Measurements from ENCODE around the gene GPR183.
A peak's percentile ranks its signal among the peaks of the same experiment; 100 is the strongest.

GPR183 gene, protein sequence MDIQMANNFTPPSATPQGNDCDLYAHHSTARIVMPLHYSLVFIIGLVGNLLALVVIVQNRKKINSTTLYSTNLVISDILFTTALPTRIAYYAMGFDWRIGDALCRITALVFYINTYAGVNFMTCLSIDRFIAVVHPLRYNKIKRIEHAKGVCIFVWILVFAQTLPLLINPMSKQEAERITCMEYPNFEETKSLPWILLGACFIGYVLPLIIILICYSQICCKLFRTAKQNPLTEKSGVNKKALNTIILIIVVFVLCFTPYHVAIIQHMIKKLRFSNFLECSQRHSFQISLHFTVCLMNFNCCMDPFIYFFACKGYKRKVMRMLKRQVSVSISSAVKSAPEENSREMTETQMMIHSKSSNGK

GRCh38 chr13:99307247-99307646 is at the start of gene GPR183:
TSS of gene GPR183 (minus strand) at chr13:99307399. CDS start at chr13:99296145, 11,254 bp downstream.
- peaks cover 51% of the 10 kb centered on the region; the same call in 1 of the 2 replicates for H3K79me2 ChIP-seq (ENCODE audit: insufficient read depth, low read length)
- no peaks in the 10 kb centered on the region for H3K9me3 ChIP-seq (ENCODE audit: insufficient read depth, low read depth, low read length)
- H3K9me2 ChIP-seq (replicated peaks; ENCODE audit: low read depth, low read length) = no peaks in the 10 kb centered on the region
- peaks cover 30% of the 10 kb centered on the region for H3K36me3 ChIP-seq (ENCODE audit: insufficient read depth, low read length)
- H3F3A ChIP-seq (ENCODE audit: low read depth) = no peaks in the 10 kb centered on the region; the same call in 1 of the 2 replicates
- peak within 1 kb of the TSS; percentile 52 for H3K9ac ChIP-seq (ENCODE audit: low read depth, low read length, poor library complexity, severe bottlenecking)
- no peak for TF ChIP-seq CTCF (conservative IDR thresholded peaks at IDR 0.05; ENCODE audit: low read length)
- no peak for TF ChIP-seq EZH2phosphoT487 (IDR thresholded peaks at IDR 0.05; ENCODE audit: borderline replicate concordance)
- peak within 1 kb of the TSS; percentile 34 for H3K4me3 ChIP-seq (ENCODE audit: low read length, poor library complexity, severe bottlenecking)
- peak within 1 kb of the TSS; percentile 61 for H3K4me2 ChIP-seq (ENCODE audit: low read depth, low read length, poor library complexity, severe bottlenecking)
- H2AFZ ChIP-seq (ENCODE audit: low read length) = no peak within 1 kb of the TSS
- peaks cover 22% of the 10 kb centered on the region for H3K4me1 ChIP-seq (ENCODE audit: insufficient read depth, low read length, poor library complexity, severe bottlenecking)
- no peaks in the 10 kb centered on the region for H4K20me1 ChIP-seq (ENCODE audit: insufficient read depth, low read length, poor library complexity, severe bottlenecking)
- no peaks in the 10 kb centered on the region for H3K27me3 ChIP-seq (ENCODE audit: insufficient read depth, low read length, poor library complexity, severe bottlenecking)

DNA sequence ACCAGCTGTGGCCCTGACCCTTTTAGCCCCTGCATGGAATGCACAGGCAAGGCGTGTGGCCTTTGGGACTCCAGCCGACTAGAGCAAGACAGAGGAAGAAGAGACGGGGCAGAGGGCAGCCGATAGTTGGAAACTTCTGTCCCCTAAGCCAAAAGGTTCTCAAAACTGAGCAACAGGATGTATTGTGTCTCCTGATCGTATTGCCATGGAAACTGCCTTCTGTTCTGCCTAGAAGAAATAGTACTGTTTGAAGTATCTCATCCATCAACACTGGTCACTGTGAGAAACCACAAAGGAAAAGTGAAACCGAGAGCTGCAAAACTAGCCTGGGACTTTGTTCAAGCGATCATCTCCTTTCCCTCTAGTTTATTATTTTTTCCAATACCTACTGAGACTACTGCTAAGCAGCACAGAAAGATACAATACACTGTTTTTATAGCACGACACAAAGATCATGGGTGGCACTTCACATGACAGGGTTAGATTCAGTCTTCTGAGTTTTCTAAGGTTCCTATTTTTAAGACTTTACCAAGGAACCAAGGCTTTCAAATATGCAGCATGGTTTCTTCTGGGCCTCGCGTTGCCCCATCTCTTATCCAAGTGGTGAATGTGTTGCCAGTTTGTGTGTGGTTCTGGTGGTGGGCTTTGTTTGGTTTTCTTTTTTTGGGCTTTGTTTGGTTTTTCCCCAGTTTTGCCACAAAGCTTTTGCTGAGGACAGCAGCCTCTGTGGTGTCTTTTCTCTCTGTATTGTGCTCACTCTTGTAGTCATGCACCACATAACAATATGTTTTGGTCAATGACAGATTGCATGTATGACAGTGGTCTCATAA is 49.3 kb upstream of the GPR183 start:
- H3K4me3 ChIP-seq (ENCODE audit: low read length, poor library complexity, severe bottlenecking) = peak overlapping the region; percentile 50

DNA sequence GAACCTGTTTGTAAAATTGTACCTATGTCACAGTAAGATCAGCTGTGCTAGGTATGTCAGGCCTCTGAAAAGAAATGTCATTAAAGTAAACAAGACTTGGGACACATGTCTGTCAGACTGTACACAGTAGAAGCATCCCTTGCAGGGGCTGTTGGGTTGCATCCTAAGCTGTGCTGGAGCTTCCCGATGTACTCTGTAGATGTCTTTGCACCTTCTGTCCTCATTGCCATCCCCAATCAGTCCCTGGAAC is 48.7 kb upstream of the GPR183 start:
- no peaks in the 10 kb centered on the region for H3K9me2 ChIP-seq (replicated peaks; ENCODE audit: low read depth, low read length)
- TF ChIP-seq EZH2phosphoT487 (IDR thresholded peaks at IDR 0.05; ENCODE audit: borderline replicate concordance) = no peak
- H3K9me3 ChIP-seq (ENCODE audit: insufficient read depth, low read depth, low read length) = no peaks in the 10 kb centered on the region
- H2AFZ ChIP-seq (ENCODE audit: low read length) = no peak overlapping the region
- H3K4me3 ChIP-seq (ENCODE audit: low read length, poor library complexity, severe bottlenecking) = peak overlapping the region; percentile 50
- peak overlapping the region; percentile 73 for H3K4me2 ChIP-seq (ENCODE audit: low read depth, low read length, poor library complexity, severe bottlenecking)
- peak overlapping the region; percentile 28 for H3K9ac ChIP-seq (ENCODE audit: low read depth, low read length, poor library complexity, severe bottlenecking)
- H3K4me1 ChIP-seq (ENCODE audit: insufficient read depth, low read length, poor library complexity, severe bottlenecking) = peaks cover 36% of the 10 kb centered on the region
- peaks cover 30% of the 10 kb centered on the region; the same call in 1 of the 2 replicates for H3K36me3 ChIP-seq (ENCODE audit: insufficient read depth, low read length)
- no peaks in the 10 kb centered on the region for H4K20me1 ChIP-seq (ENCODE audit: insufficient read depth, low read length, poor library complexity, severe bottlenecking)
- H3K79me2 ChIP-seq (ENCODE audit: insufficient read depth, low read length) = no peaks in the 10 kb centered on the region
- H3F3A ChIP-seq (ENCODE audit: low read depth) = no peaks in the 10 kb centered on the region
- no peaks in the 10 kb centered on the region for H3K27me3 ChIP-seq (ENCODE audit: insufficient read depth, low read length, poor library complexity, severe bottlenecking)

More for the DNA sequence above, 49.3 kb upstream of the GPR183 start:
- Histone ChIP-seq H3K4me1 (ENCODE audit: insufficient read depth, low read length, poor library complexity, severe bottlenecking) (peaks cover 38% of the 10 kb centered on the region), H3K9me3 (ENCODE audit: insufficient read depth, low read depth, low read length) (no peaks in the 10 kb centered on the region), H4K20me1 (ENCODE audit: insufficient read depth, low read length, poor library complexity, severe bottlenecking) (no peaks in the 10 kb centered on the region), H3K9ac (ENCODE audit: low read depth, low read length, poor library complexity, severe bottlenecking) (peak overlapping the region; percentile 28), H3K27me3 (ENCODE audit: insufficient read depth, low read length, poor library complexity, severe bottlenecking) (no peaks in the 10 kb centered on the region), H3K79me2 (ENCODE audit: insufficient read depth, low read length) (no peaks in the 10 kb centered on the region), H3F3A (ENCODE audit: low read depth) (no peaks in the 10 kb centered on the region), H3K9me2 (replicated peaks; ENCODE audit: low read depth, low read length) (no peaks in the 10 kb centered on the region), H3K36me3 (ENCODE audit: insufficient read depth, low read length) (peaks cover 30% of the 10 kb centered on the region; the same call in 1 of the 2 replicates), H2AFZ (ENCODE audit: low read length) (no peak overlapping the region), H3K4me2 (ENCODE audit: low read depth, low read length, poor library complexity, severe bottlenecking) (peak overlapping the region; percentile 73)
- TF ChIP-seq CTCF (conservative IDR thresholded peaks at IDR 0.05; ENCODE audit: low read length) (no peak), EZH2phosphoT487 (IDR thresholded peaks at IDR 0.05; ENCODE audit: borderline replicate concordance) (no peak)

Measured in Loucy (cell line).